Lung microvascular endothelial cell (primary cell): ENCODE data around the gene AREG. TPM values are rescaled to one million over a fixed set of nuclear protein-coding genes. Genes with fewer than 3 reads are reported as not detected.

Source experiments
- DNase-seq, 2 donors: peaks; one replicate each; pipeline versions ENCODE4 v3.0.0 to v3.0.0-alpha.2; 2010; ENCODE audit warnings: low read depth in 2 of 2
- total RNA-seq: library from RNA; depleted of rRNA; stranded (reverse); fragments of >200 nt; gene quantifications from 2 replicates; pipeline ENCODE4 v1.2.1, GENCODE V29; 2014

AREG gene
- total RNA-seq, 1 donor from 2014 or later: under 0.01 TPM

- no peak for DNase-seq
Observed at GRCh38 chr4:74456849-74457395, 12.0 kb downstream of the AREG start.

DNA sequence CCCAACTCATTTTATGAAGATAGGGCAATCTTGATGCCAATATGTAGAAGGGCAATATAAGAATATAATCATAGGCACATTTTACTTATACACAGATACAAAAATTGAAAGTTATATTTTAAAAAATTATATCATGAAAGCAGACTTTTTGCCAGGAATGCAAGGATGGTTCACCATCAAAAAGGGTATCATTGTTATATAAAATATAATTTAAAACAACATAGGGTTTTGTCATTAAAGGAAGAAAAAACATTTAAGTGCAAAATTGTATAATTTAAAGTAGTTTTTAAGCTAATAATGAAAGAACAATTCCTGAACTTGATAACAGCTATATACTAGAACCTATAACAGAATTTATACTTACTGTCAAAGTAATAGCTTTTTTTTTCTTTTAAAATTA lies 15.9 kb downstream of the AREG start:
- no peak for DNase-seq

- no peak for DNase-seq
Observed at GRCh38 chr4:74463123-74463522, 18.2 kb downstream of the AREG start.

DNA sequence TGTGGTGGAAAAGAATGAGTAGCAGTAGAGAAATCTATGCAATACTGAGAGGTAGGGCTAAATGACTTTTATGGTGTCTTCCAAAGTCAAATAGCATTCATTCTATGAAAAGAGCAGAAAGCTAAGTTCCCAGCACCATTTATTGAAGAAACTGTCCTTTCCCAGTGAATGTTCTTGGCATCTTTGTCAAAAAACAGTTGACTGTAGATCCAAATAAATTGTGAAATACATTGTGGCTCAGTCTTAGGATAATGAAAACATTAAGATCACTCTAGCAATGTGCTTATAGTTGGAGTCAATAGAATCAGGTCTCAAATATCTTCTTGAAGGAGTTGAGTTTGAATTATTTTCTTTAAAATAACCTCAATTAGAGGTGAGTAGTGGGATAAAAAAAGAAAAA lies 19.4 kb downstream of the AREG start:
- DNase-seq: no peak

- DNase-seq: no peak
Observed at GRCh38 chr4:74466242-74466641, 21.3 kb downstream of the AREG start.

GRCh38 chr4:74471264-74471663 lies 26.3 kb downstream of the AREG start:
- DNase-seq: no peak

DNA sequence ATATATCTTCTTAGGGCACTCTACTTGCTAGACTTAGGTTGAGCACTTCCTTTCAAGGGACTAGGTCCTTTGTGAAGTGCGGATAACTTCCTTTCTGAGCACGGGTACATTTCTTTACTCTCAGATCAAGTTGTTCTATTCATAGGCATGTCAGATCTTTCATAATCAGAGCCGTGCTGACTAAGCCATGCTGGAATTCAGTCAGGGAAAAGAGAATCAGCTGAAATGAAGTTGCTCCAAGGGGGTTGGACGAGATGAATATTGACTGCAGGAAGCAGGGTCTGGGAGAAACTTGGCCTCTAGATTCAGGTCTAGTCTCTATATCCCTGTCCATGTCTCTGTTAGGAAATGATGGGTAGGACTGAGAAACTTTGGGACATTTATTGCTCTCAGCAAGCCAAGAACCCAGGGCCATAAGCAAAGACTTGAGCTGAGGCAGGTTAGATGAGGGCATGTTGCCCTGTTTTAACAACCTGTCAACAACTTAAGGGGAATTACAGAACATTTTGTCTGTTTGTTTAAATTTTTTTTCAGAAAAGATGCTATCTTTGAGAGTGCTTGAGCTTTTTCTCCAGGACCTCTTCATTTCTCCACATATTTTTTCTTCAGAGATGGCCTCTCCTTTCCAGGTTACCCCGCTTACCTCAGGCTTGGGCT lies 28.3 kb downstream of the AREG start:
- DNase-seq: peak; percentile 60 to 97

DNA sequence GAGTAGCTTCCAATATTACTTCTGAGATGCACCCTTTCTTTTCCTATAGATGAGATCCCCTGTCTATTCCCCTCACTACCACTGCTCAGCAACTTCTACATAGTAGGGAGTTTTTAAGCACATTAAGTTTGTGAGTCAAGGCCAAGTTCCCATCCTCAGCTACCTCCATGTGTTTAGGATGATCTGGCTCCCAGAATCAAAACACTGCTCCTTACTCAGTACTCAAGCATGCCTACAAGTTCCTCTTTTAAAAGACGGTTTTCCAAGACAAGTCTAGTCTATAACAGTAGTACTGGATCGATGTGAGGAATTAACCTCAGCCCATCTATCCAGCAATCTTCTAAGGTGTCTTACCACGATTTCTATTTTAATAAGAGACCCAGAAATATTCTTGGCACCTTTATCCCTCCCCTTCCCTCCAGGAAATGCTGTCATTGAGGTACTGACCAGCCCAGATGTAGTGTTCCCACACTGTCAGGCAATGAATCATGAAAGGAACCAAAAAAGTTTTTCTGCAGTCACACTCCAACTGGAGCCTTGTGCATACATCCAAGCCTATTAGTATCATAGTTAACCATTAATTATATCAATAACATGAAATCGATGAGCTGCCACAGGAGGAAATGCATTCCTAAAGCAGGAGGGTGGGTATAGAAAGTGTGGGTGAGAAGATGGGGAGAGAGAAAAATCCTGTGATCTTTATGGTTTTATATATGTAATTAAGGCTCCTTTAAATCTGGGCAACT lies 29.6 kb downstream of the AREG start:
- DNase-seq: peak; percentile 40 to 92

DNA sequence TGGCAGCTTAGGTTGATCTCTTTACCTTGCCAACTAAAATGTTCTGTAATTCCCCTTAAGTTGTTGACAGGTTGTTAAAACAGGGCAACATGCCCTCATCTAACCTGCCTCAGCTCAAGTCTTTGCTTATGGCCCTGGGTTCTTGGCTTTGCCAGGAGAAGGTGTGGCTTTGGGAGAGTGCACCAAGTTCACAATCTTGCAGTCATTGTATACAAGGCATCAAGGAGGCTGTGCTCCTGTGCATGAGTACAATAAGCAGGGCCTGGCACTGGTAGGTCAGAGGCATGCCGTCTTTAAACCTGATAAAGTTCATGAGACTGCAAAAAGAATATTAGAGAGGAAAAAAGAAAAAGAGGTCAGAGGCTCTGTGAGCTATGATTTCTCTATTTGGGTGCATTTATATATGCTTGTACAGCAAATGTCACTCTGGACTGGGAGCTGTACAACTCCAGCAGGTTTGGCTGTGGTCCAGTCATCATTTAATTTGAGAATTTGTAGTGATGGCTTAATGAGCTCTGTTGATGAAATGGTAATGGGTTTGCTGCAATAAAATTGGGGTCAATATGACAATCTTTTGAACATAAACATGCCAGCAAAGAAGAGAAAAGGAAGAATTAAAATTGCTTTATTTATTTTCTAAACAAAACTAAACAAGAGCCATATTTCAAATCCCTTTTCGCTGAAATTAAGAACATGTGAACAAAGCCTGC lies 30.3 kb downstream of the AREG start:
- DNase-seq: peak in 1 of 2 donors; percentile 29

DNA sequence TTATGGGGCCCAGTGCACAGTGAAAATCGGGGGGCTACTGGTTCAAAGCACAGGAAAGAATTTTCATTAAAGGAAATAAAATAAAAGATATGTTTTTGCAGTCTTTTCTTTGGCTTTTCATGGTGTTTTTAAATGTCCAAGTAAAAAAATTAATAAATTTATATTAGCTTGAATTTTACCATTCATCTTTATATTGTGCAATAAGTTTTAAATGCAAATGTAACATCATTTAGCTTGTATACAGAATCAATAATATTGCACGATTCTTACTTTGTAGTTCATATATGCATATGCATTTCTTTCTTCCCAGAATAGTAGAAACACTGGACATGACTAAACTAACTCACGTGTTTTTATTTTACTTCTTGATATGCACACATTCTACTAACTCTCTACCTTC lies 31.0 kb downstream of the AREG start:
- no peak for DNase-seq

DNA sequence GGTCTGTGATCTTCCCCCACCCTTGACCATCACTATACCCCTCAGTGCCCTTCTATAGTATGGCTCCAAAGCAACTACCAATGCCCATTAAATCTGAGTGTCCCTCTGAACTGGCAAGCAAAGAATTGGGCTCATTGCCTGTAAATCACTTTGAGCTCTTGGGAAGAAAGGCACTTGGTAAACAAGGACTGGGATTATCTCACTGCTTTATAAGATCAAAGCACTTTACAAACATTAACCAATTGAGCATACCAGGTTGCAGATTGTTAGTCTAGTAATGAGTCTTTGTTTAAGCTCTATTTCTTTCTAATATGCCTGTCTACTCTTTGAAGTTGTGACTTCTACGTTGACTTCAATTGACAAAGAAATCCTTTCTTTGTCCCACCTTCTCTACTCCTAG lies 34.1 kb downstream of the AREG start:
- no peak for DNase-seq

DNA sequence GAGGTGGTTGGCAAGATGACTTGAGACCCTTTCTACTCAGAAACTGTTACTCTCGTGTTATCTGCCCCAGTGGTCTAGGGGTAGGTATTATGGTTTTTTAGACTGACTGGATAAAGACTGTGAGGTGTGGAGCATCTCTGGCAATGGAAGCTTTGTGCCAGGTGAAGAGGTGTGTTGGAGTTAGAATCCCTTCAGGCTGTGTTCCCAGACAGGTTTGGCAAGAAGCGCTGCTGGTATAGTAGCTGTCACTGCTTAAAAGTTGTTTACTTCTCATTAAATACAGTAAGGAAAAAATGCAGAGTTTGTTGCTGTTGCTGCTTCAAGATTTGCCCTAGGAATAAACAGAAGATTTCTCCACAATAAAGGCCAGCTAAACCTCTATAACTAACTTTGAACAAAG lies 35.3 kb downstream of the AREG start:
- DNase-seq: no peak

DNA sequence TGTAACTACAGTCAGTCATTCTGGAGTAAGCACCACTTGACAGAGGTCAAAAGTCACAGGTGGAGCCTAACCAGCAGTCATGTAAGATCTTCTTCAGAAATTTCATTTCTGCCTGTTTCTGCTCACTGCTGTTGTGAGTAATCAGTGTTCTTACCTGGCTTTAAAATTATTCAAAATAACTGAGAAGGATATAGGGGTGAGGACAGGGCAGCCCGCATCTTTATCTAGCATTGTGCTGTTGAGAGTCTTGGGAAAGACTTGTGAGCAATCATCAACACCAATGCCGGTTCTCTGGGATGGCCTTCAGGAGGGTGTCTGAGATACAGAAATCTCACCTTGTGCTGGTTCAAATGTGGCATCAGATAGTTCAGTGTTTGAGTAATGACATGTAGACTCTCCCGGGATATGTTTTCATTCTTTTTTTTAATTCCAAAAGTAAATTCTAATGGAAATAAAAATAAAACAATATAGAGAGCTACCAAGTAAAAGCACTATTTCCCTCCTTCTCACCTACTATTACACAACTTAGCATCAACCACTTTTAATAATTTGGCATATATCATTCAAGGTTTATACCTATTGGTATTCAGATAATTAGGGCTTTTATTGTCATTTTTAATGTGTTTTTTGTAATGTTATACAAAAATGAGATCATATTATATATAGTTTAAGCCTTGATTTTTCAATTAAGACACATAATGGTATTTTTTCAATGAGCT lies 37.1 kb downstream of the AREG start:
- no peak for DNase-seq

DNA sequence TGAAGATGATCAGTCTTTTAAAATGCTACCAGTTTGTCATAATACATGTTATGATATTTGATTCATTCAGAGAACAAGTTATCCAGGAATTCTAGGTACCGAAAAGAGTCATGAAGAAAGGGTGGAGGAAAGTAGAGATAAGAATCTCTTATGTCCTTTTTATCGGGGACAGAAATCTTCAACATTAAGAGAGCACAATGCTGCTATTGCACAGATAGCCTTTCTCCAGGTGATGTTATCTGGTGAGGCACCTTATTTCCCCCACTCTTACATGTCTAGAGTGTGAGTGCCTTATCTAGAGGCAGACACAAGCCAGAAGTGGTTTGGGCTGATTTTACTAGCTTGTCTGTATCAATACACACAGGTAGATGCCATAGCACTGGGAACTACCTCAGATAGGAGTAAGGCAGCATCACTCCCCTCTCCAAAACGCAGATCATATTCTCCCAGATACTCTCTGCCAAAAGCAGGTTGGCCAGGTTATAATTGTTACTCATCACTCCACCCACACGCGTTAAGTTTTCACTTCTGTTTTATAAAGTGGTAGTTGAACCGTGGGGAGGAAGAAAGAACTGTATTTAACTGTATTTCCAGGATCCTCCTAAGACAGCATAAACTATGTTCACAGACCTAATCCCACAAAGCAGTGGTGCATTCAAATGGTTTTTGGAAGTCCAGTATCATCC lies 38.4 kb downstream of the AREG start:
- no peak for DNase-seq

GRCh38 chr4:74486905-74487304 lies 42.0 kb downstream of the AREG start:
- DNase-seq: no peak

GRCh38 chr4:74487771-74488170 lies 42.8 kb downstream of the AREG start:
- no peak for DNase-seq

- DNase-seq: no peak
Observed at GRCh38 chr4:74490736-74491135, 45.8 kb downstream of the AREG start.

DNA sequence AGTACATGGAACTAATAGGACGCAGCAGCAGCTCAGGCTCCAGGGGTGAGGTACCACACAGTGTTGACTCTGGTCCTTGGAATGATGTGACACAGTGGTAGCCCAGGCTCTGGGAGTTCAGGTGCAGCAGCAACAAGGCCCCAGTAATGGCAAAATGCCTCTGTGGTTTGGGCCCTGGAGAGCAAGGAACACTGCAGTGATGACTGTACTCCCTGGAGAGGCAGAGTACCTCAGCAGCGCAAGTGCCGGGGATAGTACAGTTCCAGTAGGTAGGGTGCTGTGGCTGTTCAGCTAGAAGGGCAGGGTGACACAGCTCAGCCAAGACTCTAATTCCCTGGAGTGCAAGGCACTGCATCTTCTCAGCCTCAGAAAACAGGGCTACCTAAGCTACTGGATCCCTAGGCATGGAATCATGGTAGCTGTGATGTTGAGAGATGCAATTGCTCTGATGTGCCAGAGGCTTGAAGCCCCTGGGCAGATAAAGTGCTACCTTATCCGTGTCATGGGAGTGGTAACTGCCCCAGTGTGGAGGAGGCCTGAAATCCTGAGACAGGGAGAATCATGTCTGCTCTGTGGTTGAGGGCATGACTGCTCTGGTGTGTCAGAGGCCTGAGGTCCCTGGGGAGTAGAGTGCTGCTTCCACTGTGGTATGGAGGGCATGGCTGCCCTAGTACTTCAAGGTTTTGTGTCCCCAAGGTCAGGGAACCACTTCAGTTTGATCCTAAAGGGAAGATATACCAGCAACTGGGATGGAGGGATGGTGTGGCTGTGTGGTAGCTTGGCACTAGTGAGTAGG lies 55.2 kb downstream of the AREG start:
- DNase-seq: no peak

GRCh38 chr4:74501579-74501978 lies 56.6 kb downstream of the AREG start:
- peak in 1 of 2 donors; percentile 61 for DNase-seq

DNA sequence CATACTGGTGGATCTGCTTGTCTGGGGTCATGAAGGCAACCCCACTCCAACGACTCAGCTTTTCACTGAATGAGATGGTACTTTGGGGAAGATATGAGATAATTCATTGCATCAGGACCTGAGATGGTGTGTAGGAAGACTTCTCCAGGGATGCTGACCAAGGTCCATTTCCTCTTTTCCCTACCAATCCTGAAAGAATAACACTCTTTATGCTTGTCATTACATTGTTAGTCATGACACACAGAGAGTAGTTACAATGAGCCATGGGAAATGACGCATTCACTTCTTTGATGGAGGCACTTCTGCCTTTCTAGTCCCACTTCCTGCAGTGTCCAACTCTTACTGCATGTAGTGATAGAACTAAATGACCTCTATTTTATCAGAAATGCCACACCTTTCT lies 58.6 kb downstream of the AREG start:
- peak; percentile 82 to 94 for DNase-seq
